Right lobe of liver (tissue), 4 donors: ENCODE data around the gene ERO1B.

Experiments used
- POLR2A ChIP-seq: fragments of 450-650 bp; IDR thresholded peaks from one replicate; pipeline ENCODE4 v1.6.1; 2017; ENCODE audit warnings: antibody characterized with exemption, mild to moderate bottlenecking
- TF ChIP-seq, protein P1 (sequence below), 4 donors: fragments of 200-600 bp in 3 of 4; fragments of 450-650 bp in 1 of 4; IDR thresholded peaks; one replicate each; pipeline versions ENCODE4 v1.5.1 to v1.8.0; 2016 to 2022; ENCODE audit warnings: antibody characterized with exemption in 4 of 4, mild to moderate bottlenecking in 2 of 4
- donor health status: DM: no; HTN: no; CAD: no.
- donor health status: DM: no; HTN: no; CAD: no.
- donor health status: DM: no; HTN: yes; CAD: no.

DNA sequence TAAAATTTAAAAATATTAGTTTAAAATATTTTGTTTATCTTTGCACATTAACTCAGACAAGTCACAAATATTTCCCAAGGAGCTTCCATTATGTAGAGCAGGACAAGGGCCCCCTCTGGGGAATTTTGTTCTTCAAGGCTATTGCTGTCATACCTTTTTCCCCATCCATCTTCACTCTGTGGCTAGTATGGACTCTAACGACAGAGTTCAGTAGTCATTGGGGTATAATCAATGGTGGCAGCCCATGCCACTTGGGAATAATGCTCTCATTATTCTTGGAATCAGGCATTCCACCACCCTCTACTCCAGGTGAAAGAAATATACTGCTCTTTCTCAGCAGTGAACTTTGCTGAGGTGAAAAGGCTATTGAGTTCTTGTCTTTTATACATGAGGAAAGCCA lies 38.5 kb upstream of the ERO1B start:
- TF ChIP-seq, protein P1, sequence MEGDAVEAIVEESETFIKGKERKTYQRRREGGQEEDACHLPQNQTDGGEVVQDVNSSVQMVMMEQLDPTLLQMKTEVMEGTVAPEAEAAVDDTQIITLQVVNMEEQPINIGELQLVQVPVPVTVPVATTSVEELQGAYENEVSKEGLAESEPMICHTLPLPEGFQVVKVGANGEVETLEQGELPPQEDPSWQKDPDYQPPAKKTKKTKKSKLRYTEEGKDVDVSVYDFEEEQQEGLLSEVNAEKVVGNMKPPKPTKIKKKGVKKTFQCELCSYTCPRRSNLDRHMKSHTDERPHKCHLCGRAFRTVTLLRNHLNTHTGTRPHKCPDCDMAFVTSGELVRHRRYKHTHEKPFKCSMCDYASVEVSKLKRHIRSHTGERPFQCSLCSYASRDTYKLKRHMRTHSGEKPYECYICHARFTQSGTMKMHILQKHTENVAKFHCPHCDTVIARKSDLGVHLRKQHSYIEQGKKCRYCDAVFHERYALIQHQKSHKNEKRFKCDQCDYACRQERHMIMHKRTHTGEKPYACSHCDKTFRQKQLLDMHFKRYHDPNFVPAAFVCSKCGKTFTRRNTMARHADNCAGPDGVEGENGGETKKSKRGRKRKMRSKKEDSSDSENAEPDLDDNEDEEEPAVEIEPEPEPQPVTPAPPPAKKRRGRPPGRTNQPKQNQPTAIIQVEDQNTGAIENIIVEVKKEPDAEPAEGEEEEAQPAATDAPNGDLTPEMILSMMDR (IDR thresholded peaks at IDR 0.05) = no peak
- TF ChIP-seq POLR2A = no peak
